ENCODE data around the gene ACSS2.

- TF ChIP-seq CTCF (IDR thresholded peaks at IDR 0.05) = no peak
- no peak for TF ChIP-seq EZH2 (IDR thresholded peaks at IDR 0.05)
- TF ChIP-seq EZH2phosphoT487 (IDR thresholded peaks at IDR 0.05) = no peak
These were observed 24.1 kb upstream of the ACSS2 start for GRCh38 chr20:34852298-34852697.
